HG03342 (cell line): ENCODE measurements around the gene RNF130.

Source experiments
- ATAC-seq: cut with Tn5 transposase; IDR thresholded peaks from one replicate; pipeline ENCODE4 v1.9.1; 2021; ENCODE audit warnings: mild to moderate bottlenecking, moderate library complexity; ENCODE audit not compliant: unreplicated experiment

RNF130 gene

GRCh38 chr5:180086816-180087399 lies 15.3 kb upstream of the RNF130 start:
- ATAC-seq = no peak

- no peak for ATAC-seq
Observed at GRCh38 chr5:180085837-180086236, 14.3 kb upstream of the RNF130 start.

- ATAC-seq = no peak
Observed at GRCh38 chr5:180084638-180085561, 13.3 kb upstream of the RNF130 start.

- no peak for ATAC-seq
Observed at GRCh38 chr5:180083529-180084060, 12.0 kb upstream of the RNF130 start.

- no peak for ATAC-seq
Observed at GRCh38 chr5:180082633-180083420, 11.3 kb upstream of the RNF130 start.

- ATAC-seq = no peak
Observed at GRCh38 chr5:180081481-180081880, 9.9 kb upstream of the RNF130 start.

GRCh38 chr5:180080486-180081280 lies 9.1 kb upstream of the RNF130 start:
- no peak for ATAC-seq

- ATAC-seq = no peak
Observed at GRCh38 chr5:180079702-180080466, 8.3 kb upstream of the RNF130 start.

- ATAC-seq = no peak
Observed at GRCh38 chr5:180078348-180078747, 6.8 kb upstream of the RNF130 start.

GRCh38 chr5:180077594-180078284 lies 6.2 kb upstream of the RNF130 start:
- ATAC-seq = no peak

- no peak for ATAC-seq
Observed at GRCh38 chr5:180075703-180076102, 4.1 kb upstream of the RNF130 start.

GRCh38 chr5:180074462-180074861 lies 2.9 kb upstream of the RNF130 start:
- no peak for ATAC-seq

- no peak for ATAC-seq
Observed at GRCh38 chr5:180072556-180072955, 997 bp upstream of the RNF130 start.

GRCh38 chr5:180072256-180072548 lies 643 bp upstream of the RNF130 start:
- no peak for ATAC-seq

GRCh38 chr5:180070756-180071530 lies 616 bp downstream of the RNF130 start:
- no peak for ATAC-seq

GRCh38 chr5:180069589-180070247 lies 1.8 kb downstream of the RNF130 start:
- no peak for ATAC-seq

- ATAC-seq = no peak
Observed at GRCh38 chr5:180068519-180069090, 3.0 kb downstream of the RNF130 start.

- no peak for ATAC-seq
Observed at GRCh38 chr5:180067986-180068385, 3.6 kb downstream of the RNF130 start.
